Transverse colon (tissue), 4 donors: ENCODE measurements around the gene STARD3. TPM values are rescaled to one million over a fixed set of nuclear protein-coding genes. Genes with fewer than 3 reads are reported as not detected.

Experiments used
- DNase-seq: peaks from one replicate; pipeline ENCODE4 v3.0.0-alpha.2; 2019
- H3K27ac ChIP-seq, 4 donors: fragments of 200-600 bp; sonication (generic); 2 replicates each; pipeline ENCODE4 v1.5.1; 2016 to 2018; ENCODE audit warnings: inconsistent platforms in 4 of 4
- H3K27me3 ChIP-seq: fragments of 200-600 bp; sonication (generic); 2 replicates; pipeline ENCODE4 v1.5.1; 2017; ENCODE audit warnings: inconsistent platforms
- H3K36me3 ChIP-seq, 4 donors: fragments of 200-600 bp; sonication (generic); 2 replicates each; pipeline ENCODE4 v1.5.1; 2017 to 2019; ENCODE audit warnings: inconsistent platforms in 4 of 4
- H3K4me1 ChIP-seq, 4 donors: fragments of 200-600 bp; sonication (generic); 2 replicates each; pipeline ENCODE4 v1.5.1; 2017 to 2020; ENCODE audit warnings: inconsistent platforms in 4 of 4
- H3K4me3 ChIP-seq, 4 donors: fragments of 200-600 bp; sonication (generic); 1 replicate in 1 of 4; 2 replicates in 3 of 4; pipeline versions ENCODE4 v1.5.1 to v1.6.1; 2017 to 2019; ENCODE audit warnings: inconsistent platforms in 4 of 4
- H3K9me3 ChIP-seq, 2 donors: fragments of 200-600 bp; sonication (generic); 2 replicates each; pipeline ENCODE4 v1.5.1; 2017 to 2019; ENCODE audit warnings: inconsistent platforms in 2 of 2
- EP300 ChIP-seq: sonication (generic); formaldehyde crosslinking; IDR thresholded peaks from one replicate; pipeline ENCODE4 v1.6.1; 2017; ENCODE audit warnings: antibody characterized with exemption, low read depth
- POLR2A ChIP-seq: fragments of 450-650 bp; IDR thresholded peaks from one replicate; pipeline ENCODE4 v1.6.1; 2016; ENCODE audit warnings: antibody characterized with exemption, mild to moderate bottlenecking, moderate library complexity
- POLR2AphosphoS5 ChIP-seq, 3 donors: sonication (generic); formaldehyde crosslinking; IDR thresholded peaks; one replicate each; pipeline ENCODE4 v1.6.1; 2016; ENCODE audit warnings: antibody characterized with exemption in 3 of 3
- WGBS, 2 donors: methylation state at CpG; one replicate each; pipeline ENCODE4 v1.1.5; 2018; ENCODE audit warnings: low coverage in 1 of 2; 5-methylcytosine and 5-hydroxymethylcytosine counted together
- in situ Hi-C, 4 donors: fragments of 200-750 bp; cut with MboI; loops; one replicate each; pipeline versions ENCODE4 v1.15.0 to v1.15.1; 2017; ENCODE audit warnings: low sequenced_read_pairs in 3 of 4, low pct_ligation_motif_present in 1 of 4, low pct_unique_long_range_greater_than_20kb in 1 of 4
- intact Hi-C: fragments of 100-400 bp; cut with DNase I; formaldehyde crosslinking; loops from one replicate; pipeline ENCODE4 v1.15.1; 2023; ENCODE audit warnings: low total_unique reads
- total RNA-seq, 4 donors: library from RNA; depleted of rRNA; stranded (reverse); fragments of >200 nt; gene quantifications; one replicate each; pipeline ENCODE4 v1.1.0, GENCODE V29; 2016
- TF ChIP-seq, protein P1 (sequence below), 5 experiments: fragments of 200-600 bp in 3 of 5; fragments of 450-650 bp in 2 of 5; sonication (generic) in 3 of 5; IDR thresholded peaks; 1 replicate in 2 of 5; 2 replicates in 3 of 5; pipeline ENCODE4 v1.5.1; 2016 to 2017; ENCODE audit warnings: antibody characterized with exemption in 5 of 5, inconsistent platforms in 3 of 5, mild to moderate bottlenecking in 2 of 5, moderate library complexity in 1 of 5

The STARD3 gene
- total RNA-seq, 4 donors from 2014 or later: 63.5 to 193 (median 73.2) TPM

DNA sequence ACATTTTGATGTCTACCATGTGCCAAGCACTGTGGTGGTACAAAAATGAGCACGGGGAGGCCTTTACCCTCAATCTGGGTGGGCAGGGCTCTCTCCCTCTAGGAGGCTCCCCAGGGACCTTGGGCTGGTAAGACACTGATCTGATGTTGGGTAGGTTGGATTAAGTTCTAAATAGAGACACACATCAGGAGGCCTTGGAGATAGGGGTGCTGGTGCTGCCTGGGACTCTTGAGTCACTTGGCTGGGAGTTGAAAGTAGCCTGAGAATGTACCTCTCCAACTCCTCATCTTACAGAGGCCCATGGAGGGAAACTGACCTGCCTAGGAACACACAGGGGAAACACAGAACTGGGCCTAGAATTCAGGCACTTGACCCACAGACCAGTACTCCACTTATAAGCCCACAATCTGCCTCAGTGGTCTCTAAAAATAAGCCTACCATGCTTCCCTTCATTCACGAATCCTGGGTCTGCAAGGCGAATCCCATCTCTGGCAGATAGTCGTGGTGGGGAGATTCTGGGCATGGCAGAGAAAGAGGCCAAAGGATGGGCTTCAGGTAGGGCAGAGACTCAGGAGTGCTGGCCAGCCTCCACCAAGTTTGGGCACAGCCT lies 27.4 kb upstream of the STARD3 start:
- intact Hi-C loops: no loop called here
- TF ChIP-seq, protein P1, sequence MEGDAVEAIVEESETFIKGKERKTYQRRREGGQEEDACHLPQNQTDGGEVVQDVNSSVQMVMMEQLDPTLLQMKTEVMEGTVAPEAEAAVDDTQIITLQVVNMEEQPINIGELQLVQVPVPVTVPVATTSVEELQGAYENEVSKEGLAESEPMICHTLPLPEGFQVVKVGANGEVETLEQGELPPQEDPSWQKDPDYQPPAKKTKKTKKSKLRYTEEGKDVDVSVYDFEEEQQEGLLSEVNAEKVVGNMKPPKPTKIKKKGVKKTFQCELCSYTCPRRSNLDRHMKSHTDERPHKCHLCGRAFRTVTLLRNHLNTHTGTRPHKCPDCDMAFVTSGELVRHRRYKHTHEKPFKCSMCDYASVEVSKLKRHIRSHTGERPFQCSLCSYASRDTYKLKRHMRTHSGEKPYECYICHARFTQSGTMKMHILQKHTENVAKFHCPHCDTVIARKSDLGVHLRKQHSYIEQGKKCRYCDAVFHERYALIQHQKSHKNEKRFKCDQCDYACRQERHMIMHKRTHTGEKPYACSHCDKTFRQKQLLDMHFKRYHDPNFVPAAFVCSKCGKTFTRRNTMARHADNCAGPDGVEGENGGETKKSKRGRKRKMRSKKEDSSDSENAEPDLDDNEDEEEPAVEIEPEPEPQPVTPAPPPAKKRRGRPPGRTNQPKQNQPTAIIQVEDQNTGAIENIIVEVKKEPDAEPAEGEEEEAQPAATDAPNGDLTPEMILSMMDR (IDR thresholded peaks at IDR 0.05): no peak
- TF ChIP-seq EP300 (no peak), POLR2AphosphoS5 (IDR thresholded peaks at IDR 0.05) (no peak), POLR2A (no peak)
- Histone ChIP-seq H3K27me3 (peaks cover 85% of the 10 kb centered on the region), H3K27ac (no peak overlapping the region), H3K9me3 (no peaks in the 10 kb centered on the region), H3K4me1 (peaks cover 21 to 29% (median 25%) of the 10 kb centered on the region in 4 donors), H3K36me3 (no peaks in the 10 kb centered on the region), H3K4me3 (no peak overlapping the region)
- in situ Hi-C loops: loop anchor here in 1 of 4 donors (10.0 kb wide), 1 partner anchor 145 kb away; no protein-coding TSS in a partner anchor
- 86% methylated on average over 4 of the region's 4 CpGs; no CpG with 5 or more reads in 1 of the 2 donors for WGBS, 2 donors
- DNase-seq: no peak

DNA sequence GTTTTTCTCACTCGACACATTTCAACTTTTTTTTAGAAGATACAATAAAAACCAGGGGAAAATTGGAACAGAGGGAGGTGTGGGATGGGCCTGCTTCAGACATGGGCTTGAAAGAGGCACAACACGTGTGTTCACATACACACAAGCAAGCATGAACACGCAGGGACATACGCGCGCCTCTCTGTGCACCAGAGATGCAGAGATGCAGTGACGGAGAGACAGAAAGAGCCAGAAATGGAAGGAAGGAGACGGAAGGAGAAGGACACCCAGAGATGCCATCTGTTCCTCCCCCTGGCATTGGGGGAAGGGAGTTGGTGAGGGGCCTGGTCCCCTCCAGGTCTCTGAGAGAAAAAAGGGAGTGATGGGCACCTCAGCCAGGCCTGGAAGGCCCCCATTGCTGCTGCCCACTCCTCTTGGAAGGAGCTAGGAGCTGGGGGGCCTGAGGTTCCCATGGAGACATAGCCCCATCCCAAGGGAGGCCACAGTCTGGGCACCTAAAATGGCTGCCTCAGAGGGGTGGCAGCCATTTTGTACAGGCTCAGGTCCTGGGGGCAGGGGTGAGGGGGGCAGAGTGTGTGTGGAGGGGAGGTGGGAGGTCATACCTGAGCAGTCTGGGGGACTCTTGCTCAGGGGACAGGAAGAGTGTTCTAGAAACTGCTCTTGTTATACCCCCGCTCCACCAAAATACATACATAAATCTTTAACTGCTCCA lies 25.4 kb upstream of the STARD3 start:
- Histone ChIP-seq H3K9me3 (no peaks in the 10 kb centered on the region), H3K4me1 (peaks cover 6 to 11% (median 7%) of the 10 kb centered on the region in 4 donors), H3K36me3 (no peaks in the 10 kb centered on the region), H3K27ac (no peak overlapping the region), H3K27me3 (peaks cover 80% of the 10 kb centered on the region), H3K4me3 (no peak overlapping the region)
- TF ChIP-seq, protein P1 (IDR thresholded peaks at IDR 0.05): no peak
- TF ChIP-seq POLR2AphosphoS5 (IDR thresholded peaks at IDR 0.05): no peak
- no peak for TF ChIP-seq EP300
- TF ChIP-seq POLR2A: no peak
- in situ Hi-C loops (loop anchor here in 1 of 4 donors (10.0 kb wide), 1 partner anchor 143 kb away; no protein-coding TSS in a partner anchor), intact Hi-C loops (no loop called here)
- WGBS, 2 donors: 81 to 89% methylated on average over 6 to 9 of the region's 9 CpGs
- DNase-seq: no peak

DNA sequence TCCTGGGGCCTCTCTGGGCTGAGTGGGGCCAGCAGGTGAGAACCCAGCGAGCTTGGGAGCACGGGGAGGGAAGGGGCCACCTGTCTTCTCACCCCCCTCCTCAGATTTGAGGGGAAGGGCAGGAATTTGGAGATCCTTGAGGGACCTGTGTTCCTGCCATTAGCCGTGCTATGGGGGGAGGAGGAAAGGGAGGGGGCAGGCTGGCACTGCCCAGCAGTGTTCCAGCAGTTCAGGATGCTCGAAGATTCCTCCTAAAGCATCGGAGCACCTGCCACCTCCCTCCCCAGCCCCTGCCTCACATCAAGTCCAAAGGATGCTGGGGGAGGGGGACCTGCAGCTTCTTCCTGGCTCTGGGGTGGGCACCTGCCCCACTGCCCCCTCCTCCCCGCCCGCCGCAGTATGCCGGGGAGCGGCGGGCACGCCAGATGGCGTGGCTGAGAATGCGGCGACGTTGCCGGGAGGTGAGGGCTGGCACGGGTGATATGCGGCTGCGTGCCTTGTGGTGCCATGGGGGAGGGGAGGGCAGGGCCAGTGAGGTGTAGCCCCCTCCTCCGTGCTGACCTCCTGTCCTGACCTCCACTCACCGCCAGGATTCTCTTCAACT lies 24.6 kb upstream of the STARD3 start:
- TF ChIP-seq POLR2A: no peak
- no peak for TF ChIP-seq POLR2AphosphoS5 (IDR thresholded peaks at IDR 0.05)
- no peak for TF ChIP-seq EP300
- TF ChIP-seq, protein P1 (IDR thresholded peaks at IDR 0.05): no peak
- WGBS, 2 donors: 57% methylated on average over 22 of the region's 22 CpGs; no CpG with 5 or more reads in 1 of the 2 donors
- Histone ChIP-seq H3K4me3 (no peak overlapping the region), H3K27ac (no peak overlapping the region), H3K36me3 (no peaks in the 10 kb centered on the region), H3K9me3 (no peaks in the 10 kb centered on the region), H3K4me1 (peaks cover 2 to 5% (median 2%) of the 10 kb centered on the region in 4 donors), H3K27me3 (peaks cover 80% of the 10 kb centered on the region)
- intact Hi-C loops (no loop called here), in situ Hi-C loops (loop anchor here in 1 of 4 donors (10.0 kb wide), 1 partner anchor 142 kb away; no protein-coding TSS in a partner anchor)
- no peak for DNase-seq

DNA sequence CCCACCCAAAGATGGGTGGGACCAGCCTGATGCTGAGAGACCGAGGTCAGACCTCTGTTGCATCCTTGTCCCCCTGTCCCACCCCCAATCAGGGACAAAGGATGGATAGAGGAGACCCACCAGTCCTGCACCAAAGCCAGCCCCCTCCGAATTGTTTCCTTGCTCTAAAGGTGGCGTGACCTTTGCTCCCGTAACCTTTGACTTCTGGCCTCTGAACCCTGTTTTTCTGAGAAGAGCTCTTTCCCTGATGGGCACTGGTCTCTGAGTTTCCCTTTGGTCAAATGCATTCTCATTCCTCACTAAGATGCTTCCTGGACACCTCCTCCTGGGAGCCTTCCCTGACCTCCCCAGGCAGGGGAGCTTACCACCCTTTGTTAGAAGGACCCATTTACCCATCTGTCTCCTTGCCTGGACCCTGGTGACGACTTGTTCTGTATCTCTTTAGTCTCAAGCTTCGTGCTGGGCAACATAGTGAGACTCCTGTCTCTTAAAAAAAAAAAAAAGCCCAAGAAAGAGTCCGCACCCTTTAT lies 23.9 kb upstream of the STARD3 start:
- TF ChIP-seq POLR2A (no peak), EP300 (no peak), POLR2AphosphoS5 (IDR thresholded peaks at IDR 0.05) (no peak)
- TF ChIP-seq, protein P1 (IDR thresholded peaks at IDR 0.05): no peak
- 70 to 73% methylated on average over 5 to 7 of the region's 7 CpGs for WGBS, 2 donors
- in situ Hi-C loops: loop anchor here in 1 of 4 donors (10.0 kb wide), 1 partner anchor 142 kb away; no protein-coding TSS in a partner anchor

More for the DNA sequence above, 23.9 kb upstream of the STARD3 start:
- H3K36me3 ChIP-seq: no peaks in the 10 kb centered on the region
- no peak for DNase-seq
- H3K4me3 ChIP-seq: no peak overlapping the region
- intact Hi-C loops: no loop called here
- peaks cover 3 to 4% (median 4%) of the 10 kb centered on the region in 4 donors for H3K4me1 ChIP-seq
- H3K27me3 ChIP-seq: peaks cover 74% of the 10 kb centered on the region
- no peak overlapping the region for H3K27ac ChIP-seq
- no peaks in the 10 kb centered on the region for H3K9me3 ChIP-seq
